GM18870 (cell line): Measurements from ENCODE around the gene CD320.
"Not testable (repeated sequence)": the region's sequence is repeated elsewhere in the genome, so short reads cannot be mapped to it uniquely, and the experiment has no call there.

ENCODE experiments used
- ATAC-seq: cut with Tn5 transposase; IDR thresholded peaks from one replicate; pipeline ENCODE4 v1.9.1; 2021; ENCODE audit warnings: moderate library complexity; ENCODE audit not compliant: unreplicated experiment

Gene CD320

GRCh38 chr19:8310342-8311055, 2.3 kb upstream of the CD320 start:
- ATAC-seq = no peak

- ATAC-seq = no peak
Measured at GRCh38 chr19:8308891-8309291, 733 bp upstream of the CD320 start.

DNA sequence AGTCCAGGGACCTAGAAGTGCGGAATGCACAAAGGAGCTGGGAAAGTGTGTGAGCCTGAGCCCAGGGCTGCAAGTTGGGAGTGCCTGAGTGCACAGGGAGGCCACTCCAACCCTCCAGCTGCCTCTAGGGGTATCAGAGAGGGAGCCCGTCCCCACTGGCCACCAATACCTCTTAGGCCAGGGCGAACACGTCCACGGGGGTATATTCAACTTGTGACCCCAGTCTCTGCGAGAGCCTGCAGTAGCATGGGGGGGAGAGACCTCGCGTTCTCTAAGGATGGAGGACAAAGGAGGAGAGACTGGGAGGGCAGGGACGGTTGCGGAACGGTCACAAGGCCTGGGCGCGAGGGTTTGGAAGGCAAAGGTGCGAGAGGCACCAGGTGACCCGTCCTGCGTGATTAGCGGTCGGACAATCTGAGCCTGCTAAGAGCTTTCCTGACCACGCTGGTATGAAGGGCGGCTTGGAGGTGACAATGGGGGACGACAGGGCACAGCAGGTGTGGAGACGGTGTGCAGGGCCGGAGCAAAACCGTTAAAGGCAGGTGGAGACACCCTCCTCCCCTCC, 676 bp downstream of the CD320 start:
- no peak for ATAC-seq

- ATAC-seq = no peak
Measured at GRCh38 chr19:8306235-8307054, 1.7 kb downstream of the CD320 start.

- no peak for ATAC-seq
Measured at GRCh38 chr19:8305798-8306197, 2.4 kb downstream of the CD320 start.

DNA sequence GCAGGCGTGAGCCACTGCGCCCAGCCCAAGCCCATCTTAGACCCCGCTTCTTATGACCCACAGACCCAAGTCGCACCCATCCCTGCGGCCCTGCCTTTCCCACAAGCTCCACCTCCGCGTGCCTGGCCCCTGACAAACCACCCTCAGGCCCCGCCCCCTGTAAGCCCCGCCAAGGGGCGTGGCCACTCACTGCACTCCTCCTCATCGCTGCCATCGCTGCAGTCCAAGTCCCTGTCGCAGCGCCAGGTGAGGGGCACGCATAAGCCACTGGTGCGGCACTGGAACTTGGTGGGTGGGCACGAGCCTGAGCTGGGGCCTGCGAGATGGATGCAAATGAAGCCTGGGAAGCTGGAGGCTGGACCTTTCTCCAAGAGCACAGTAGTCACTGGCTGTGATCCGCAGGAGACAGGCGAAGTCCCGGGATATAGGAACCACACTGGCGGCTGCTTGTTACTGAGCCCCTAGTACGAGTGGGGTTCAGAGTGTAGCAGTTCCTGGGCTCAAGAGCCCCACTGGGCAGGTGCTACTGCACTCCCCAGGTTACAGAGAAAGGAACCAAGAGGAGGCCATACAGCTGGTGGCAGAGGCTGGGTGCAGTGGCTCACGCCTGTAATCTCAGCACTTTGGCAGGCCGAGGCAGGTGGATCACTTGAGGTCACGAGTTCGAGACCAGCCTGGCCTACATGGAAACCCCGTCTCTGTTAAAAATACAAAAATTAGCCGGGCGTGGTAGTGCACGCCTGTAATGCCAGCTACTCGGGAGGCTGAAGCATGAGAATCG, 3.1 kb downstream of the CD320 start:
- no peak for ATAC-seq

- ATAC-seq = no peak
Measured at GRCh38 chr19:8302734-8303133, 5.4 kb downstream of the CD320 start.

DNA sequence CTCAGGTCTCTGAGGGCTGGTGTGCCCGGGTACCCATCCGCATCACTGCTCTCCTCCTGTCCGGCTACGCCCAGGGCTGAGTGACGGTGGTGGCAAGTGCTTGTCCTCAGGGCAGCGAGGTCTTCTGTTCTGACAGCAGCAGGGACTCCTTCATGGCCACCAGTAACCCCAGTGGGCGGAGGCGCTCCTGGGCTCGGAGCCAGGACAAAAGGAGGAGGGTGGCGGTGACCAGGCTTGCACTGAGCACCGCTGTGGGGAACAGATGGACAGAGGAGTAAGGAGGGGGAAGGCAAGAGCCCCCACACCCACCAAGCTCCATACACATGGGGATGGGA, 5.8 kb downstream of the CD320 start:
- ATAC-seq = no peak

DNA sequence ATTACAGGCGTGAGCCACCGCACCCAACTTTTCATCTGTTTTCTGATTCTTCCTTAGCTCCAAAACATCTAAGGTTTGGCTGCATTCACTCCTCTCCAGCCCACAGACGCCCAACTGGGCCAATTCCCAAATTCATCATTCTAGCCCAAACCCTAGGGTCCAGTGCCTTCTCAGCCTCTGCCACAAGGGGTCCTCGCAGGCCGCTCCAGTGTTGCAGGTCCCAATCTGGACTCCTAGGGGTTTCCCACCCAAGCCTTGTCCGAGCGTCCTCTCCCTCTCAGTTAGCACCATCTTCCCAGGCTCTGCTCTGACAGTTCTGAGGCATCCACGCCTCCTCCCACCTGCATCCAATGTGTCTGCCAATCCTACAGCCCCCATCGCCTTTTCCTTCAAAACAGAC, 16.8 kb downstream of the CD320 start:
- ATAC-seq = not testable (repeated sequence)

GRCh38 chr19:8276508-8276907, 31.6 kb downstream of the CD320 start:
- not testable (repeated sequence) for ATAC-seq

- no peak for ATAC-seq
Measured at GRCh38 chr19:8269724-8270123, 38.4 kb downstream of the CD320 start.

DNA sequence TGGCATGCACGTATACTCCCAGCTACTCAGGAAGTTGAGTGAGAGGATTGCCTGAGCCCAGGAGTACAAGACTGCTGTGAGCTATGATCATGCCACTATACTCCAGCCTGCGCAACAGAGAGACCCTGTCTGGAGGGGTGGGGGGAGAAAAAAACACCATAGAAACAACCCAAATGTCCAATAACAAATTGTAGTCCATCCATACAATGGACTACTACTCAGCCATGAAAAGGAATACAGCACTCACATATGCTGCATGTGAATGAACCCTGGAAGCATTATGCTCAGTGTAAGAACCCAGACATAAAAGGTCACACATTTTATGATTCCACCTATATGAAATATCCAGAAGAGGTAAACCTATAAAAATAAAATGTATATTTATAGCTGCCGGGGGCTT, 42.3 kb downstream of the CD320 start:
- ATAC-seq = no peak

DNA sequence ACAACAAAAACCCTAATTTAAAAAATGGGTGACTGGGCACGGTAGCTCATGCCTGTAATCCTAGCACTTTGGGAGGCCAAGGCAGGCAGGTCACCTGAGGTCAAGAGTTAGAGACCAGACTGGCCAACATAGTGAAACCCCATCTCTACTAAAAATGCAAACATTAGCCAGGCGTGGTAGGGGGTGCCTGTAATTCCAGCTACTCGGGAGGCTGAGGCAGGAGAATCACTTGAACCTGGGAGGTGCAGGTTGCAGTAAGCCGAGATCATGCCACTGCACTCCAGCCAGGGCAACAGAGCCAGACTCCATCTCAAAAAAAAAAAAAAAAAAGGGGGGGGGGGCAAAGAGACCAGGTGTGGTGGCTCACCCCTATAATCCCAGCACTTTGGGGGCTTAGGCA, 43.9 kb downstream of the CD320 start:
- ATAC-seq = not testable (repeated sequence)

- no peak for ATAC-seq
Measured at GRCh38 chr19:8262431-8262830, 45.7 kb downstream of the CD320 start.

- no peak for ATAC-seq
Measured at GRCh38 chr19:8261881-8262280, 46.3 kb downstream of the CD320 start.

GRCh38 chr19:8261347-8261746, 46.8 kb downstream of the CD320 start:
- no peak for ATAC-seq

DNA sequence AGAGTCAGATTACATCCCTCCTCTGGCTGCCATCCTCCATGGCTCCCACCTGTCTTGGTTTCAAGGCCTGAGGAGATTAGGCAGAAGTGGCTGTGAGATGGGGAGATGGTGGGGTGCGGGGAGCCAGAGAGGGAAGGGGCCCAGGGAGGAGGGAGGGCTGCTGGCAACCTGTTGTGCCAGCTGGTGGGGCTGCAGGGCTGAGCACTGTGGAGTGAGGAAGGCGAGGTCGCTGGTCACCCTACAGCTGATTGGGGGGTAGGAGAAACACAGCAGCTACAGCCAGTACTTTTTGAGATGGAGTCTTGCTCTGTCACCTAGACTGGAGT, 48.3 kb downstream of the CD320 start:
- ATAC-seq = no peak

- ATAC-seq = no peak
Measured at GRCh38 chr19:8259142-8259921, 48.8 kb downstream of the CD320 start.

DNA sequence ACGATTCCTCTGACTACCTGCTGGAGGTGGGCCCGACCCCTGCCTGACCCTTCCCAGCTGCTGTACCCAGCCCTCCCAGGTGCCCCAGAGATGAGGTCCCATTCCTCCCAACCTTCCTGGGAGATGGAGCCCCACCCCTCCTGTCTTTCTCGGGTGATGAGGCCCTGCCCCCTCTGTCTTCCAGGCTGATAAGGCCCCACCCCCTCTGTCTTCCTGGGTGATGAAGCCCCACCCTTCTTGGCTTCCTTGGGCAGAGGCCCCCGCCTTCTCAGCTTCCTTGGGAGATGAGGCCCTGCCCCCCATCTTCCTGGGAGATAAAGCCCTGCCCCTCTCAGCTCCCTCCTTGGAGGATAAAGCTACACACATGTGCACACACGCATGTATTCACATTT, 51.1 kb downstream of the CD320 start:
- no peak for ATAC-seq

- ATAC-seq = no peak
Measured at GRCh38 chr19:8256276-8257051, 51.7 kb downstream of the CD320 start.
